Measurements from ENCODE around the gene ABI1. TPM values are rescaled to one million over a fixed set of nuclear protein-coding genes. Genes with fewer than 3 reads are reported as not detected.

ABI1 gene
- total RNA-seq, 3 donors from 2014 or later (not counting 1 experiment from before 2014, with no cell fraction given): 94.8 to 116 (median 113) TPM

GRCh38 chr10:26841733-26842317 lies 18.9 kb downstream of the ABI1 start:
- DNase-seq (peak; percentile 27 to 32), ATAC-seq (peak; percentile 77 to 83 (median 80))

GRCh38 chr10:26840938-26841732 lies 19.6 kb downstream of the ABI1 start:
- intact Hi-C loops (cut with micrococcal nuclease): loop anchor here (1.0 to 5.0 kb wide), 2 partner anchors 17 to 44 kb away; no protein-coding TSS in a partner anchor
- Histone ChIP-seq H3K4me3 (ENCODE audit: low read length) (no peak overlapping the region), H3K27me3 (ENCODE audit: control insufficient read depth, insufficient read depth, low read length) (no peaks in the 10 kb centered on the region), H3K4me1 (ENCODE audit: control insufficient read depth, insufficient read depth, low read length) (peaks cover 26% of the 10 kb centered on the region), H3K27ac (ENCODE audit: low read length) (peak overlapping the region; percentile 35), H3K9me3 (ENCODE audit: control insufficient read depth, insufficient read depth, low read length) (no peaks in the 10 kb centered on the region), H3K36me3 (ENCODE audit: control insufficient read depth, insufficient read depth, low read length) (no peaks in the 10 kb centered on the region)
- Mint-ChIP-seq H3K9me3 (no peaks in the 10 kb centered on the region), H3K4me3 (peak overlapping the region; percentile 85), H3K36me3 (no peaks in the 10 kb centered on the region), H3K27me3 (ENCODE audit: low read depth in 2 of 2) (no peaks in the 10 kb centered on the region), H3K27ac (peak overlapping the region; percentile 85 to 90), H3K4me1 (peaks cover 89 to 91% of the 10 kb centered on the region in 2 donors)
- peak in 1 of 3 donors; percentile 1 for ATAC-seq
- no peak for DNase-seq
- TF ChIP-seq CTCF (IDR thresholded peaks at IDR 0.05): no peak

More at GRCh38 chr10:26841733-26842317, 18.9 kb downstream of the ABI1 start:
- peak overlapping the region; percentile 85 for H3K4me3 Mint-ChIP-seq
- 39% methylated on average over 3 of the region's 3 CpGs for WGBS (ENCODE audit: insufficient coverage)
- H3K4me1 ChIP-seq (ENCODE audit: control insufficient read depth, insufficient read depth, low read length): peaks cover 26% of the 10 kb centered on the region
- TF ChIP-seq CTCF (IDR thresholded peaks at IDR 0.05): no peak
- intact Hi-C loops (cut with micrococcal nuclease): loop anchor here (1.0 to 5.0 kb wide), 2 partner anchors 16 to 45 kb away; no protein-coding TSS in a partner anchor
- no peak overlapping the region for H3K4me3 ChIP-seq (ENCODE audit: low read length)
- H3K36me3 ChIP-seq (ENCODE audit: control insufficient read depth, insufficient read depth, low read length): no peaks in the 10 kb centered on the region
- H3K27ac ChIP-seq (ENCODE audit: low read length): peak overlapping the region; percentile 35
- H3K4me1 Mint-ChIP-seq: peaks cover 89 to 91% of the 10 kb centered on the region in 2 donors
- H3K27me3 ChIP-seq (ENCODE audit: control insufficient read depth, insufficient read depth, low read length): no peaks in the 10 kb centered on the region
- H3K27me3 Mint-ChIP-seq (ENCODE audit: low read depth in 2 of 2): no peaks in the 10 kb centered on the region
- peak overlapping the region; percentile 85 to 90 for H3K27ac Mint-ChIP-seq
- no peaks in the 10 kb centered on the region for H3K36me3 Mint-ChIP-seq
- no peaks in the 10 kb centered on the region for H3K9me3 ChIP-seq (ENCODE audit: control insufficient read depth, insufficient read depth, low read length)
- H3K9me3 Mint-ChIP-seq: no peaks in the 10 kb centered on the region

- TF ChIP-seq CTCF (IDR thresholded peaks at IDR 0.05): no peak
- no peaks in the 10 kb centered on the region for H3K27me3 ChIP-seq (ENCODE audit: control insufficient read depth, insufficient read depth, low read length)
- no peak overlapping the region for H3K4me3 ChIP-seq (ENCODE audit: low read length)
- peaks cover 26% of the 10 kb centered on the region for H3K4me1 ChIP-seq (ENCODE audit: control insufficient read depth, insufficient read depth, low read length)
- H3K36me3 Mint-ChIP-seq: no peaks in the 10 kb centered on the region
- H3K9me3 Mint-ChIP-seq: no peaks in the 10 kb centered on the region
- peak overlapping the region; percentile 57 for H3K4me3 Mint-ChIP-seq
- H3K27ac ChIP-seq (ENCODE audit: low read length): no peak overlapping the region
- H3K36me3 ChIP-seq (ENCODE audit: control insufficient read depth, insufficient read depth, low read length): no peaks in the 10 kb centered on the region
- H3K4me1 Mint-ChIP-seq: peaks cover 81 to 88% of the 10 kb centered on the region in 2 donors
- ATAC-seq (no peak), DNase-seq (no peak)
- intact Hi-C loops (cut with micrococcal nuclease): loop anchor here (5.0 kb wide), 1 partner anchor 43 kb away; no protein-coding TSS in a partner anchor
- H3K27ac Mint-ChIP-seq: peak overlapping the region; percentile 85 to 90
- WGBS (ENCODE audit: insufficient coverage): 52% methylated on average over 2 of the region's 3 CpGs
- no peaks in the 10 kb centered on the region for H3K27me3 Mint-ChIP-seq (ENCODE audit: low read depth in 2 of 2)
- no peaks in the 10 kb centered on the region for H3K9me3 ChIP-seq (ENCODE audit: control insufficient read depth, insufficient read depth, low read length)
Observed at GRCh38 chr10:26839966-26840627, 20.7 kb downstream of the ABI1 start.

Measured in natural killer cell (primary cell).